ENCODE measurements around the gene RPLP1.

DNA sequence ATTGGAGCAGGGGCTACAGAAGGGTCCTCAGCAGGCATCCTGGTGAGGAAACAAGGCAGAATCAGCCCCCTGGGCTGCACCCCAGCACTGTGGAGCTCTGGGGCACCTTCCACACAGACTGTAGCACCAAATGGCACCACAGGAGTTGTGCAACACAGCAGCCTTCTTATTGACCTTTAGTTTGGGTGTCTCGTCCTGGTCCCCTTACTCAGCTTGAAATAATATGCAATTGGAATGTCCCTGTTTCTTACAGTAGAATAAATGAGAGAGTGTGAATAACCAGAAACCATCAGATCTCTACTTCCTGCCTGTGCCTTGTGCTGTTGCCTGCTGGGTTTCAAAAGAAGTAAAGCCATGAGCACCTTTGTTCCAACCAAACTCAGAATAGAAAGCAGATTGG lies 44.5 kb downstream of the RPLP1 start:
- no peak for TF ChIP-seq POLR2AphosphoS5 (IDR thresholded peaks at IDR 0.05; ENCODE audit: borderline replicate concordance, low read depth, low read length)
- no peak for TF ChIP-seq EZH2 (IDR thresholded peaks at IDR 0.05)
- TF ChIP-seq FOXP2 (optimal IDR thresholded peaks at IDR 0.05; ENCODE audit: control extremely low read depth, extremely low read length, insufficient read depth), result no peak

Data from SK-N-MC (cell line).